HUES6 (cell line): ENCODE measurements around the gene ZNF426.
"Not testable (repeated sequence)": the region's sequence is repeated elsewhere in the genome, so short reads cannot be mapped to it uniquely, and the experiment has no call there.

Experiments
- H3K27ac ChIP-seq: 2 replicates; pipeline ENCODE4 v1.7.0; 2013; ENCODE audit warnings: low read depth, mild to moderate bottlenecking, low read length, inconsistent platforms
- H3K27me3 ChIP-seq: 2 replicates; pipeline ENCODE4 v1.6.1; 2013; ENCODE audit warnings: low read length; ENCODE audit not compliant: control insufficient read depth, insufficient read depth
- H3K36me3 ChIP-seq: 2 replicates; pipeline ENCODE4 v1.6.1; 2013; ENCODE audit warnings: low read length; ENCODE audit not compliant: control insufficient read depth, insufficient read depth
- H3K4me1 ChIP-seq: 2 replicates; pipeline ENCODE4 v1.6.1; 2013; ENCODE audit warnings: low read length; ENCODE audit not compliant: control insufficient read depth, insufficient read depth
- H3K4me3 ChIP-seq: 2 replicates; pipeline ENCODE4 v1.5.1; 2013; ENCODE audit warnings: low read depth, low read length
- H3K9ac ChIP-seq: one replicate; pipeline ENCODE4 v1.6.1; 2013; ENCODE audit warnings: mild to moderate bottlenecking, low read length
- H3K9me3 ChIP-seq: 2 replicates; pipeline ENCODE4 v1.6.1; 2013; ENCODE audit warnings: low read depth, low read length; ENCODE audit not compliant: control insufficient read depth, insufficient read depth

The ZNF426 gene

GRCh38 chr19:9538183-9539058 is at the start of gene ZNF426:
ZNF426 (minus strand) TSS chr19:9538645; CDS start chr19:9536232, 2,413 bp downstream.
- peak within 1 kb of the TSS; percentile 88 for H3K27ac ChIP-seq
- no peaks in the 10 kb centered on the region for H3K27me3 ChIP-seq
- H3K4me1 ChIP-seq, result no peaks in the 10 kb centered on the region
- peak within 1 kb of the TSS; percentile 85 for H3K9ac ChIP-seq
- peak within 1 kb of the TSS; percentile 93 for H3K4me3 ChIP-seq
- peaks cover 27% of the 10 kb centered on the region for H3K9me3 ChIP-seq
- H3K36me3 ChIP-seq, result peaks cover 34% of the 10 kb centered on the region

- no peak overlapping the region for H3K4me3 ChIP-seq
- peaks cover 15% of the 10 kb centered on the region for H3K4me1 ChIP-seq
- H3K9me3 ChIP-seq, result peaks cover 6% of the 10 kb centered on the region; the same call in 1 of the 2 replicates
- no peak overlapping the region for H3K27ac ChIP-seq
- H3K9ac ChIP-seq, result no peak overlapping the region
- no peaks in the 10 kb centered on the region for H3K27me3 ChIP-seq
- peaks cover 16% of the 10 kb centered on the region for H3K36me3 ChIP-seq
Measured at GRCh38 chr19:9586764-9587163, 48.3 kb upstream of the ZNF426 start.

GRCh38 chr19:9584073-9584833 is 45.8 kb upstream of the ZNF426 start, which contains the start of gene ZNF121:
ZNF121 (minus strand) TSS chr19:9584504; CDS start chr19:9568097, 16,407 bp downstream.
- Histone ChIP-seq H3K27me3 (no peaks in the 10 kb centered on the region), H3K27ac (peak within 1 kb of the TSS; percentile 99), H3K4me3 (peak within 1 kb of the TSS; percentile 100), H3K9ac (peak within 1 kb of the TSS; percentile 100), H3K4me1 (peaks cover 5% of the 10 kb centered on the region; the same call in 1 of the 2 replicates), H3K9me3 (peaks cover 25% of the 10 kb centered on the region; the same call in 1 of the 2 replicates), H3K36me3 (peaks cover 39% of the 10 kb centered on the region)

- peak overlapping the region; percentile 100 for H3K4me3 ChIP-seq
- H3K36me3 ChIP-seq, result peaks cover 51% of the 10 kb centered on the region
- H3K27me3 ChIP-seq, H3K9ac ChIP-seq, H3K4me1 ChIP-seq: not testable (repeated sequence)
- peaks cover 44% of the 10 kb centered on the region for H3K9me3 ChIP-seq
- H3K27ac ChIP-seq, result peak overlapping the region; percentile 71; the same call in 1 of the 2 replicates
Measured at GRCh38 chr19:9582081-9582725, 43.8 kb upstream of the ZNF426 start.

GRCh38 chr19:9580728-9581127 is 42.3 kb upstream of the ZNF426 start:
- H3K9ac ChIP-seq, result no peak overlapping the region
- peaks cover 3% of the 10 kb centered on the region; the same call in 1 of the 2 replicates for H3K4me1 ChIP-seq
- H3K4me3 ChIP-seq, result no peak overlapping the region; the same call in 1 of the 2 replicates
- peaks cover 61% of the 10 kb centered on the region for H3K36me3 ChIP-seq
- no peak overlapping the region for H3K27ac ChIP-seq
- H3K9me3 ChIP-seq, result peaks cover 54% of the 10 kb centered on the region
- H3K27me3 ChIP-seq, result no peaks in the 10 kb centered on the region

GRCh38 chr19:9570255-9570654 is 31.8 kb upstream of the ZNF426 start:
- H3K36me3 ChIP-seq, result peaks cover 95% of the 10 kb centered on the region
- H3K27me3 ChIP-seq, result no peaks in the 10 kb centered on the region
- no peaks in the 10 kb centered on the region for H3K4me1 ChIP-seq
- H3K27ac ChIP-seq, result no peak overlapping the region
- H3K9me3 ChIP-seq, result peaks cover 90% of the 10 kb centered on the region
- no peak overlapping the region for H3K9ac ChIP-seq
- no peak overlapping the region for H3K4me3 ChIP-seq

- no peak overlapping the region for H3K9ac ChIP-seq
- H3K4me1 ChIP-seq, result no peaks in the 10 kb centered on the region
- no peak overlapping the region; the same call in 1 of the 2 replicates for H3K4me3 ChIP-seq
- no peaks in the 10 kb centered on the region for H3K27me3 ChIP-seq
- H3K27ac ChIP-seq, result no peak overlapping the region
- peaks cover 99% of the 10 kb centered on the region for H3K36me3 ChIP-seq
- peaks cover 91% of the 10 kb centered on the region for H3K9me3 ChIP-seq
Measured at GRCh38 chr19:9566729-9567128, 28.3 kb upstream of the ZNF426 start.

GRCh38 chr19:9565900-9566705 is 27.7 kb upstream of the ZNF426 start:
- no peaks in the 10 kb centered on the region for H3K4me1 ChIP-seq
- H3K27ac ChIP-seq, result no peak overlapping the region
- H3K4me3 ChIP-seq, result peak overlapping the region; percentile 15; the same call in 1 of the 2 replicates
- H3K9ac ChIP-seq, result no peak overlapping the region
- peaks cover 88% of the 10 kb centered on the region for H3K9me3 ChIP-seq
- no peaks in the 10 kb centered on the region for H3K27me3 ChIP-seq
- H3K36me3 ChIP-seq, result peaks cover 99% of the 10 kb centered on the region

- Histone ChIP-seq H3K27ac (no peak overlapping the region), H3K4me1 (no peaks in the 10 kb centered on the region), H3K36me3 (no peaks in the 10 kb centered on the region), H3K4me3 (no peak overlapping the region), H3K9ac (no peak overlapping the region), H3K27me3 (no peaks in the 10 kb centered on the region), H3K9me3 (peaks cover 18% of the 10 kb centered on the region)
Measured at GRCh38 chr19:9552536-9553274, 14.3 kb upstream of the ZNF426 start.
